ENCODE data around the gene BORCS5. TPM values are rescaled to one million over a fixed set of nuclear protein-coding genes. Genes with fewer than 3 reads are reported as not detected.

BORCS5 gene
- total and polyA plus RNA-seq, 2 donors (not counting 1 experiment from before 2014, with no cell fraction given), result 11.9 to 46.2 TPM

GRCh38 chr12:12392413-12392812 is 35.5 kb downstream of the BORCS5 start:
- H3K9me3 Mint-ChIP-seq (ENCODE audit: insufficient read depth), result no peaks in the 10 kb centered on the region
- no peak overlapping the region for H3K27ac Mint-ChIP-seq
- Histone ChIP-seq H3K9ac (ENCODE audit: low read length) (no peak overlapping the region), H3K4me1 (ENCODE audit: control insufficient read depth in 2 of 2, insufficient read depth in 2 of 2, low read length in 2 of 2) (no peaks in the 10 kb centered on the region), H3K4me2 (replicated peaks; ENCODE audit: low read depth, low read length, poor library complexity, severe bottlenecking) (no peak overlapping the region), H3K27ac (ENCODE audit: low read length in 2 of 2) (no peak overlapping the region), H3K4me3 (ENCODE audit: control extremely low read depth in 1 of 5, extremely low read depth in 1 of 5, insufficient read depth in 1 of 5, low read depth in 2 of 5, low read length in 4 of 5) (no peak overlapping the region), H3K79me2 (ENCODE audit: control insufficient read depth, insufficient read depth, low read length) (peaks cover 38% of the 10 kb centered on the region), H3K9me3 (ENCODE audit: control extremely low read depth in 1 of 3, control insufficient read depth in 2 of 3, insufficient read depth in 1 of 3, low read length in 2 of 3) (no peaks in the 10 kb centered on the region), H3K27me3 (replicated peaks in 1 of 4; ENCODE audit: control extremely low read depth in 1 of 4, control insufficient read depth in 3 of 4, insufficient read depth in 4 of 4, low read length in 3 of 4) (no peaks in the 10 kb centered on the region), H3K36me3 (replicated peaks in 1 of 2; ENCODE audit: control extremely low read depth in 1 of 2, control insufficient read depth in 1 of 2, extremely low read depth in 1 of 2, insufficient read depth in 2 of 2, low read length in 1 of 2) (peaks cover 4% of the 10 kb centered on the region in 2 experiments), H4K20me1 (ENCODE audit: control insufficient read depth, insufficient read depth, low read length, poor library complexity, severe bottlenecking) (no peaks in the 10 kb centered on the region), H2AFZ (ENCODE audit: insufficient read depth, low read depth, low read length, poor library complexity, severe bottlenecking) (no peak overlapping the region)
- 100% methylated on average over 1 of the region's 2 CpGs for WGBS (ENCODE audit: insufficient coverage)
- ChIA-PET POLR2A (no interaction called here), CTCF (no interaction called here)
- H3K4me1 Mint-ChIP-seq, result no peaks in the 10 kb centered on the region
- no peak for TF ChIP-seq EZH2 (IDR thresholded peaks at IDR 0.05; ENCODE audit: borderline replicate concordance, insufficient read depth, low read depth, low read length, poor library complexity, severe bottlenecking)
- no peak for TF ChIP-seq CTCF (IDR thresholded peaks at IDR 0.05)
- H3K27me3 Mint-ChIP-seq, result no peaks in the 10 kb centered on the region
- DNase-seq (no peak), ATAC-seq (ENCODE audit: low read depth) (no peak)
- H3K4me3 Mint-ChIP-seq, result no peak overlapping the region
- intact Hi-C loops (cut with micrococcal nuclease), result no loop called here

- H3K4me3 ChIP-seq (ENCODE audit: control extremely low read depth in 1 of 5, extremely low read depth in 1 of 5, insufficient read depth in 1 of 5, low read depth in 2 of 5, low read length in 4 of 5), result no peak overlapping the region
- no peak overlapping the region for H3K4me2 ChIP-seq (replicated peaks; ENCODE audit: low read depth, low read length, poor library complexity, severe bottlenecking)
- Mint-ChIP-seq H3K9me3 (ENCODE audit: insufficient read depth) (no peaks in the 10 kb centered on the region), H3K27me3 (no peaks in the 10 kb centered on the region), H3K4me3 (no peak overlapping the region), H3K27ac (no peak overlapping the region), H3K4me1 (no peaks in the 10 kb centered on the region)
- H3K27ac ChIP-seq (ENCODE audit: low read length in 2 of 2), result no peak overlapping the region
- intact Hi-C loops (cut with micrococcal nuclease), result no loop called here
- H3K79me2 ChIP-seq (ENCODE audit: control insufficient read depth, insufficient read depth, low read length), result peaks cover 37% of the 10 kb centered on the region
- TF ChIP-seq EZH2 (IDR thresholded peaks at IDR 0.05; ENCODE audit: borderline replicate concordance, insufficient read depth, low read depth, low read length, poor library complexity, severe bottlenecking) (no peak), CTCF (IDR thresholded peaks at IDR 0.05) (no peak)
- no peaks in the 10 kb centered on the region for H3K4me1 ChIP-seq (ENCODE audit: control insufficient read depth in 2 of 2, insufficient read depth in 2 of 2, low read length in 2 of 2)
- no peak for ATAC-seq (ENCODE audit: low read depth)
- no peak overlapping the region for H3K9ac ChIP-seq (ENCODE audit: low read length)
- H3K27me3 ChIP-seq (replicated peaks in 1 of 4; ENCODE audit: control extremely low read depth in 1 of 4, control insufficient read depth in 3 of 4, insufficient read depth in 4 of 4, low read length in 3 of 4), result no peaks in the 10 kb centered on the region
- ChIA-PET POLR2A (no interaction called here), CTCF (no interaction called here)
- H4K20me1 ChIP-seq (ENCODE audit: control insufficient read depth, insufficient read depth, low read length, poor library complexity, severe bottlenecking), result no peaks in the 10 kb centered on the region
- DNase-seq, result no peak
- 94% methylated on average over 2 of the region's 2 CpGs for WGBS (ENCODE audit: insufficient coverage)
- H2AFZ ChIP-seq (ENCODE audit: insufficient read depth, low read depth, low read length, poor library complexity, severe bottlenecking), result no peak overlapping the region
- H3K9me3 ChIP-seq (ENCODE audit: control extremely low read depth in 1 of 3, control insufficient read depth in 2 of 3, insufficient read depth in 1 of 3, low read length in 2 of 3), result no peaks in the 10 kb centered on the region
- peaks cover 3 to 4% of the 10 kb centered on the region in 2 experiments for H3K36me3 ChIP-seq (replicated peaks in 1 of 2; ENCODE audit: control extremely low read depth in 1 of 2, control insufficient read depth in 1 of 2, extremely low read depth in 1 of 2, insufficient read depth in 2 of 2, low read length in 1 of 2)
Measured at GRCh38 chr12:12393171-12393570, 36.3 kb downstream of the BORCS5 start.
